Endodermal cell (in vitro differentiated cells): Measurements from ENCODE around the gene GGT5. TPM values are rescaled to one million over a fixed set of nuclear protein-coding genes. Genes with fewer than 3 reads are reported as not detected.

Experiments
- DNase-seq: peaks from one replicate; pipeline ENCODE4 v3.0.0-alpha.2; 2017
- H3K27ac ChIP-seq: 2 replicates; pipeline ENCODE4 v1.5.1; 2013; ENCODE audit warnings: mild to moderate bottlenecking, low read depth, low read length, moderate library complexity
- H3K27me3 ChIP-seq: 2 replicates; pipeline ENCODE4 v1.6.1; 2013; ENCODE audit warnings: mild to moderate bottlenecking, low read length, moderate library complexity; ENCODE audit not compliant: insufficient read depth, control insufficient read depth, poor library complexity, severe bottlenecking
- H3K36me3 ChIP-seq: 2 replicates; pipeline ENCODE4 v1.7.0; 2013; ENCODE audit warnings: mild to moderate bottlenecking, low read length, moderate library complexity; ENCODE audit not compliant: control insufficient read depth, insufficient read depth
- H3K4me1 ChIP-seq: one replicate; pipeline ENCODE4 v1.7.0; 2013; ENCODE audit warnings: low read length; ENCODE audit not compliant: control insufficient read depth, insufficient read depth
- H3K4me3 ChIP-seq: 2 replicates; pipeline ENCODE4 v1.5.1; 2013; ENCODE audit warnings: mild to moderate bottlenecking, low read length, moderate library complexity
- H3K9ac ChIP-seq: 2 replicates; pipeline ENCODE4 v1.6.1; 2013; ENCODE audit warnings: mild to moderate bottlenecking, low read length, moderate library complexity; ENCODE audit not compliant: poor library complexity, severe bottlenecking; ENCODE audit errors: extremely low read depth
- H3K9me3 ChIP-seq: 2 replicates; pipeline ENCODE4 v1.6.1; 2013; ENCODE audit warnings: mild to moderate bottlenecking, low read length, moderate library complexity; ENCODE audit not compliant: control insufficient read depth
- H3K27ac Mint-ChIP-seq: 2 replicates; pipeline ENCODE4 v1.8.0; 2020; ENCODE audit warnings: mixed read lengths
- H3K27me3 Mint-ChIP-seq: 2 replicates; pipeline ENCODE4 v1.8.0; 2021; ENCODE audit warnings: mild to moderate bottlenecking, mixed read lengths; ENCODE audit not compliant: insufficient read depth
- H3K36me3 Mint-ChIP-seq: 2 replicates; pipeline ENCODE4 v1.8.0; 2020; ENCODE audit warnings: low read depth, mixed read lengths
- H3K4me1 Mint-ChIP-seq: 2 replicates; pipeline ENCODE4 v1.8.0; 2020; ENCODE audit warnings: mixed read lengths
- H3K4me3 Mint-ChIP-seq: 2 replicates; pipeline ENCODE4 v1.8.0; 2020; ENCODE audit warnings: mild to moderate bottlenecking, moderate library complexity, mixed read lengths
- H3K9me3 Mint-ChIP-seq: 2 replicates; pipeline ENCODE4 v1.8.0; 2020; ENCODE audit warnings: mild to moderate bottlenecking, mixed read lengths
- CTCF ChIP-seq: fragments of 200-600 bp; sonication (generic); conservative IDR thresholded peaks from 2 replicates; pipeline ENCODE4 v1.5.0; 2021; ENCODE audit warnings: antibody characterized with exemption, mild to moderate bottlenecking
- WGBS, 2 experiments: methylation state at CpG; one replicate each; pipeline versions ENCODE4 v1.1.5 to v1.1.7; 2013; ENCODE audit warnings: missing lambda C conversion rate in 2 of 2, mixed read lengths in 1 of 2; ENCODE audit not compliant: insufficient coverage in 1 of 2, insufficient read length in 1 of 2; 5-methylcytosine and 5-hydroxymethylcytosine counted together
- total RNA-seq, 2 donors: library from RNA; stranded (reverse); fragmentation: NEBNext Ultra II Directional in 1 of 2; extraction: Animal tissue kit (Norgen Biotek cat#: 25700) in 1 of 2; gene quantifications; 2 replicates in 1 of 2; 3 replicates in 1 of 2; pipeline ENCODE4 v1.2.1, GENCODE V29; 2021

GGT5 gene
- total RNA-seq, 2 donors from 2014 or later, result 0.29 TPM; not detected in 1

GRCh38 chr22:24186892-24187670, 57.8 kb downstream of the GGT5 start:
- H3K27ac Mint-ChIP-seq, result no peak overlapping the region
- no peaks in the 10 kb centered on the region for H3K4me1 ChIP-seq
- H3K36me3 Mint-ChIP-seq, result no peaks in the 10 kb centered on the region

GRCh38 chr22:24186352-24186740, 58.5 kb downstream of the GGT5 start:
- Histone ChIP-seq H3K4me3 (no peak overlapping the region), H3K27me3 (no peaks in the 10 kb centered on the region), H3K9me3 (no peaks in the 10 kb centered on the region), H3K27ac (no peak overlapping the region), H3K9ac (no peak overlapping the region), H3K36me3 (no peaks in the 10 kb centered on the region), H3K4me1 (no peaks in the 10 kb centered on the region)
- WGBS, 2 experiments, result 94 to 96% methylated on average over 11 to 15 of the region's 15 CpGs
- no peak for DNase-seq
- Mint-ChIP-seq H3K4me1 (no peaks in the 10 kb centered on the region), H3K36me3 (no peaks in the 10 kb centered on the region), H3K4me3 (no peak overlapping the region), H3K27me3 (no peaks in the 10 kb centered on the region), H3K9me3 (no peaks in the 10 kb centered on the region), H3K27ac (no peak overlapping the region)
- no peak for TF ChIP-seq CTCF

More at GRCh38 chr22:24186892-24187670, 57.8 kb downstream of the GGT5 start:
- Histone ChIP-seq H3K27ac (no peak overlapping the region), H3K9ac (no peak overlapping the region), H3K27me3 (no peaks in the 10 kb centered on the region), H3K9me3 (no peaks in the 10 kb centered on the region), H3K4me3 (no peak overlapping the region), H3K36me3 (no peaks in the 10 kb centered on the region)
- no peak for DNase-seq
- H3K27me3 Mint-ChIP-seq, result no peaks in the 10 kb centered on the region
- no peak overlapping the region for H3K4me3 Mint-ChIP-seq
- TF ChIP-seq CTCF, result no peak
- H3K9me3 Mint-ChIP-seq, result no peaks in the 10 kb centered on the region
- WGBS, 2 experiments, result 89 to 94% methylated on average over 19 to 34 of the region's 34 CpGs
- H3K4me1 Mint-ChIP-seq, result no peaks in the 10 kb centered on the region

- H3K4me1 Mint-ChIP-seq, result no peaks in the 10 kb centered on the region
- H3K4me3 Mint-ChIP-seq, result no peak overlapping the region
- no peaks in the 10 kb centered on the region for H3K9me3 Mint-ChIP-seq
- Histone ChIP-seq H3K27me3 (no peaks in the 10 kb centered on the region), H3K27ac (no peak overlapping the region), H3K9ac (no peak overlapping the region), H3K36me3 (no peaks in the 10 kb centered on the region), H3K4me1 (no peaks in the 10 kb centered on the region), H3K4me3 (no peak overlapping the region), H3K9me3 (no peaks in the 10 kb centered on the region)
- 91 to 92% methylated on average over 34 to 51 of the region's 51 CpGs for WGBS, 2 experiments
- DNase-seq, result no peak
- TF ChIP-seq CTCF, result no peak
- no peaks in the 10 kb centered on the region for H3K36me3 Mint-ChIP-seq
- no peak overlapping the region for H3K27ac Mint-ChIP-seq
- H3K27me3 Mint-ChIP-seq, result no peaks in the 10 kb centered on the region
Measured at GRCh38 chr22:24185501-24186351, 59.2 kb downstream of the GGT5 start.
